Neural cell (in vitro differentiated cells): Measurements from ENCODE around the gene EPB41L5. TPM values are rescaled to one million over a fixed set of nuclear protein-coding genes. Genes with fewer than 3 reads are reported as not detected.

Source experiments
- H2AFZ ChIP-seq: fragments of 200-600, 300-800 bp; sonication (generic), shearing (Covaris generic); 2 replicates; pipeline ENCODE4 v1.6.0; 2014; ENCODE audit warnings: low read depth, mild to moderate bottlenecking, antibody characterized with exemption, low read length, moderate library complexity
- H3F3A ChIP-seq: fragments of 200-600 bp; shearing (Covaris generic); 2 replicates; pipeline ENCODE4 v1.6.1; 2016; ENCODE audit warnings: mild to moderate bottlenecking, moderate library complexity, mixed read lengths, antibody characterized with exemption, low read length; ENCODE audit not compliant: insufficient read depth, poor library complexity, severe bottlenecking
- H3K27ac ChIP-seq: fragments of 200-600, 300-800 bp; sonication (generic), shearing (Covaris generic); 2 replicates; pipeline ENCODE4 v1.5.1; 2014; ENCODE audit warnings: mild to moderate bottlenecking, low read length, moderate library complexity
- H3K27me3 ChIP-seq: fragments of 300-800, 200-600 bp; sonication (generic), shearing (Covaris generic); 2 replicates; pipeline ENCODE4 v1.6.0; 2014; ENCODE audit warnings: mild to moderate bottlenecking, low read depth, low read length, moderate library complexity; ENCODE audit not compliant: insufficient read depth
- H3K36me3 ChIP-seq: fragments of 300-800, 200-600 bp; sonication (generic), shearing (Covaris generic); 2 replicates; pipeline ENCODE4 v1.5.1; 2014; ENCODE audit warnings: mild to moderate bottlenecking, antibody characterized with exemption, low read length, moderate library complexity; ENCODE audit not compliant: insufficient read depth
- H3K4me2 ChIP-seq: fragments of 300-800, 200-600 bp; sonication (generic), shearing (Covaris generic); 2 replicates; pipeline ENCODE4 v1.6.0; 2014; ENCODE audit warnings: mild to moderate bottlenecking, low read length
- H3K4me3 ChIP-seq: fragments of 300-800, 200-600 bp; sonication (generic), shearing (Covaris generic); 2 replicates; pipeline ENCODE4 v1.5.1; 2014; ENCODE audit warnings: mild to moderate bottlenecking, low read length, moderate library complexity
- H3K79me2 ChIP-seq: fragments of 200-600 bp; shearing (Covaris generic); replicated peaks from 2 replicates; pipeline ENCODE4 v1.6.0; 2014; ENCODE audit warnings: mild to moderate bottlenecking, low read length, moderate library complexity; ENCODE audit not compliant: insufficient read depth
- H3K9ac ChIP-seq: fragments of 300-800, 200-600 bp; sonication (generic), shearing (Covaris generic); 2 replicates; pipeline ENCODE4 v1.6.1; 2016; ENCODE audit warnings: mild to moderate bottlenecking, low read length, mixed read lengths
- H3K9me2 ChIP-seq: fragments of 200-600 bp; shearing (Covaris generic); 2 replicates; pipeline ENCODE4 v1.6.1; 2016; ENCODE audit warnings: mild to moderate bottlenecking, low read length, mixed read lengths; ENCODE audit not compliant: insufficient read depth
- H3K9me3 ChIP-seq: fragments of 200-600, 300-800 bp; sonication (generic), shearing (Covaris generic); 2 replicates; pipeline ENCODE4 v1.6.1; 2016; ENCODE audit warnings: mild to moderate bottlenecking, mixed run types, low read length, moderate library complexity, mixed read lengths
- H4K20me1 ChIP-seq: fragments of 200-600 bp; shearing (Covaris generic); 2 replicates; pipeline ENCODE4 v1.6.1; 2016; ENCODE audit warnings: mild to moderate bottlenecking, mixed run types; ENCODE audit not compliant: insufficient read depth
- EP300 ChIP-seq: fragments of 450-650 bp; conservative IDR thresholded peaks from 2 replicates; pipeline ENCODE4 v1.6.1; 2014; ENCODE audit warnings: antibody characterized with exemption, mild to moderate bottlenecking, moderate library complexity; ENCODE audit not compliant: poor library complexity, severe bottlenecking
- EZH2 ChIP-seq: fragments of 200-600, 300-800 bp; shearing (Covaris generic), sonication (generic); IDR thresholded peaks from 2 replicates; pipeline ENCODE4 v1.6.1; 2014; ENCODE audit warnings: antibody characterized with exemption, low read length, borderline replicate concordance, mild to moderate bottlenecking; ENCODE audit not compliant: insufficient read depth, poor library complexity, severe bottlenecking
- MXI1 ChIP-seq: fragments of 450-650 bp; conservative IDR thresholded peaks from 2 replicates; pipeline ENCODE4 v1.6.1; 2014; ENCODE audit warnings: antibody characterized with exemption, mild to moderate bottlenecking; ENCODE audit not compliant: poor library complexity, severe bottlenecking
- POLR2AphosphoS5 ChIP-seq: IDR thresholded peaks from 2 replicates; pipeline ENCODE4 v1.6.1; 2012
- RAD21 ChIP-seq: fragments of 450-650 bp; conservative IDR thresholded peaks from 2 replicates; pipeline ENCODE4 v1.6.1; 2014; ENCODE audit warnings: antibody characterized with exemption, mild to moderate bottlenecking, moderate library complexity
- REST ChIP-seq: IDR thresholded peaks from 2 replicates; pipeline ENCODE4 v1.6.1; 2012; ENCODE audit warnings: borderline replicate concordance
- SMC3 ChIP-seq: fragments of 450-650 bp; conservative IDR thresholded peaks from 2 replicates; pipeline ENCODE4 v1.6.1; 2014; ENCODE audit warnings: antibody characterized with exemption, mild to moderate bottlenecking, moderate library complexity; ENCODE audit not compliant: poor library complexity
- TAF1 ChIP-seq: IDR thresholded peaks from 2 replicates; pipeline ENCODE4 v1.6.1; 2012; ENCODE audit warnings: low read depth
- polyA plus RNA-seq: library from polyadenylated mRNA; depleted of rRNA; stranded (reverse); fragments of >200 nt; gene quantifications from 2 replicates; pipeline ENCODE4 v1.2.3, GENCODE V29; 2014
- TF ChIP-seq, protein P1 (sequence below): fragments of 450-650 bp; IDR thresholded peaks from 2 replicates; pipeline ENCODE4 v1.5.1; 2014; ENCODE audit warnings: antibody characterized with exemption, mild to moderate bottlenecking, moderate library complexity; ENCODE audit not compliant: poor library complexity, severe bottlenecking

The EPB41L5 gene
- polyA plus RNA-seq, 1 donor from 2014 or later = 32.9 TPM

- H3K79me2 ChIP-seq = no peaks in the 10 kb centered on the region
- H3K4me3 ChIP-seq = no peak overlapping the region
- H3K36me3 ChIP-seq = peaks cover 18% of the 10 kb centered on the region
- no peaks in the 10 kb centered on the region for H4K20me1 ChIP-seq
- H2AFZ ChIP-seq = no peak overlapping the region
- TF ChIP-seq, protein P1, sequence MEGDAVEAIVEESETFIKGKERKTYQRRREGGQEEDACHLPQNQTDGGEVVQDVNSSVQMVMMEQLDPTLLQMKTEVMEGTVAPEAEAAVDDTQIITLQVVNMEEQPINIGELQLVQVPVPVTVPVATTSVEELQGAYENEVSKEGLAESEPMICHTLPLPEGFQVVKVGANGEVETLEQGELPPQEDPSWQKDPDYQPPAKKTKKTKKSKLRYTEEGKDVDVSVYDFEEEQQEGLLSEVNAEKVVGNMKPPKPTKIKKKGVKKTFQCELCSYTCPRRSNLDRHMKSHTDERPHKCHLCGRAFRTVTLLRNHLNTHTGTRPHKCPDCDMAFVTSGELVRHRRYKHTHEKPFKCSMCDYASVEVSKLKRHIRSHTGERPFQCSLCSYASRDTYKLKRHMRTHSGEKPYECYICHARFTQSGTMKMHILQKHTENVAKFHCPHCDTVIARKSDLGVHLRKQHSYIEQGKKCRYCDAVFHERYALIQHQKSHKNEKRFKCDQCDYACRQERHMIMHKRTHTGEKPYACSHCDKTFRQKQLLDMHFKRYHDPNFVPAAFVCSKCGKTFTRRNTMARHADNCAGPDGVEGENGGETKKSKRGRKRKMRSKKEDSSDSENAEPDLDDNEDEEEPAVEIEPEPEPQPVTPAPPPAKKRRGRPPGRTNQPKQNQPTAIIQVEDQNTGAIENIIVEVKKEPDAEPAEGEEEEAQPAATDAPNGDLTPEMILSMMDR = no peak
- TF ChIP-seq TAF1 (no peak), RAD21 (no peak), MXI1 (no peak), EZH2 (no peak), EP300 (no peak), SMC3 (no peak), POLR2AphosphoS5 (no peak), REST (no peak)
- H3K9ac ChIP-seq = no peak overlapping the region
- H3K9me3 ChIP-seq = no peaks in the 10 kb centered on the region
- no peaks in the 10 kb centered on the region for H3K27me3 ChIP-seq
- H3F3A ChIP-seq = no peaks in the 10 kb centered on the region
- no peak overlapping the region for H3K27ac ChIP-seq
- no peak overlapping the region for H3K4me2 ChIP-seq
- no peaks in the 10 kb centered on the region for H3K9me2 ChIP-seq
These were observed 81.9 kb downstream of the EPB41L5 start for GRCh38 chr2:120094795-120095194.

DNA sequence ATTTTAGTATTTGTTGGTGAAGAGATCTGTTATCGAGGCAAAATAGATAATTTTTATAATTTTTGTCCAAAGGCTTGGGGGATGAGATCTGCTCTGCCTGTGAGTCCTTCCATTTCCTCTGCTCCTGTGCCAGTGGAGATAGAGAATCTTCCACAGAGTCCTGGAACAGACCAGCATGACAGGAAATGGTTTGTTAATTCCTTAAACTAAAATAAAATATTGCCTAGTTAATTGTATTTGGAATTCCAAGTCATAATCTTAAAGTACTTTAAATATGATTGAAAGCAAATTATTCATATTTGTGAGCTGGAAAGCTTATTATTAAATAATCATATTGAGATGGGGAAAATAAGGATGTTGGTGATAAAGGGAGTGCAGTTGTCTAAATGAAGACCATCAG is 87.8 kb downstream of the EPB41L5 start:
- Histone ChIP-seq H3K9me3 (no peaks in the 10 kb centered on the region), H3F3A (no peaks in the 10 kb centered on the region), H3K36me3 (peaks cover 4% of the 10 kb centered on the region), H3K79me2 (no peaks in the 10 kb centered on the region), H4K20me1 (no peaks in the 10 kb centered on the region), H3K27ac (no peak overlapping the region), H3K4me2 (no peak overlapping the region), H3K9me2 (no peaks in the 10 kb centered on the region), H2AFZ (no peak overlapping the region), H3K9ac (no peak overlapping the region), H3K4me3 (no peak overlapping the region), H3K27me3 (no peaks in the 10 kb centered on the region)
- no peak for TF ChIP-seq SMC3
